GM12878 (cell line): ENCODE measurements around the gene ELAVL2. TPM values are rescaled to one million over a fixed set of nuclear protein-coding genes. Genes with fewer than 3 reads are reported as not detected.

ENCODE experiments used
- ATAC-seq: fragments of 200-7000 bp; cut with Tn5 transposase; 3 replicates; pipeline ENCODE4 v1.9.1; 2020; ENCODE audit warnings: mild to moderate bottlenecking, moderate library complexity
- BruUV-seq: library from RNA; stranded (reverse); fragments of 400-500 nt; replicated peaks from 2 replicates; lab custom pipeline; 2021; lab: Mats Ljungman, UMichigan
- CTCF ChIA-PET: fragments of 300-600 bp; sonication (Branson Sonifier 250); formaldehyde crosslinking; extraction: SDS; loops from one replicate; lab custom pipeline; 2021; ENCODE audit warnings: inconsistent platforms; lab: Yijun Ruan, JAX
- POLR2A ChIA-PET: fragments of 350-600 bp; formaldehyde crosslinking; extraction: SDS; loops from one replicate; lab custom pipeline; 2021; ENCODE audit warnings: inconsistent platforms; lab: Charles Lee
- RAD21 ChIA-PET: fragments of 300-600 bp; sonication (Branson Sonifier 250); formaldehyde crosslinking; loops from one replicate; lab custom pipeline; 2023; ENCODE audit warnings: antibody characterized with exemption; ENCODE audit not compliant: unreplicated experiment; lab: Charles Lee
- SMC1A ChIA-PET: fragments of 300-600 bp; sonication (Branson Sonifier 250); formaldehyde crosslinking; loops from one replicate; lab custom pipeline; 2023; ENCODE audit not compliant: unreplicated experiment, uncharacterized antibody; lab: Charles Lee
- DNase-seq: peaks from one replicate; pipeline ENCODE4 v3.0.0-alpha.2; 2011; ENCODE audit warnings: low read depth, low spot score
- FAIRE-seq: peaks from 3 replicates; lab custom pipeline; 2011; peaks lifted over from hg19 to GRCh38; lab: Jason Lieb, UNC
- H2AFZ ChIP-seq: 2 replicates; pipeline ENCODE4 v1.6.0; 2011; ENCODE audit warnings: low read depth, low read length, control low read depth; ENCODE audit not compliant: control insufficient read depth
- H3K27ac ChIP-seq: 2 replicates; pipeline ENCODE4 v1.5.1; 2011; ENCODE audit warnings: control low read depth; ENCODE audit not compliant: control insufficient read depth, insufficient read depth
- H3K27me3 ChIP-seq, 2 experiments: replicated peaks in 1 of 2; 2 replicates each; pipeline versions ENCODE4 v1.6.0 to v1.6.1; 2011; ENCODE audit warnings: low read length in 1 of 2; ENCODE audit not compliant: control insufficient read depth in 2 of 2, insufficient read depth in 2 of 2
- H3K36me3 ChIP-seq, 2 experiments: 2 replicates each; pipeline ENCODE4 v1.5.1; 2011; ENCODE audit warnings: low read length in 1 of 2; ENCODE audit not compliant: control insufficient read depth in 2 of 2, insufficient read depth in 2 of 2
- H3K4me1 ChIP-seq: 2 replicates; pipeline ENCODE4 v1.6.1; 2011; ENCODE audit warnings: mild to moderate bottlenecking, low read length, moderate library complexity, mixed read lengths; ENCODE audit not compliant: control insufficient read depth, insufficient read depth
- H3K4me2 ChIP-seq: 2 replicates; pipeline ENCODE4 v1.6.0; 2011; ENCODE audit warnings: control low read depth; ENCODE audit not compliant: control insufficient read depth, insufficient read depth
- H3K4me3 ChIP-seq: fragments of 200-600 bp; sonication (generic); 2 replicates; pipeline ENCODE4 v1.5.1; 2016
- H3K79me2 ChIP-seq: 2 replicates; pipeline ENCODE4 v1.6.0; 2011; ENCODE audit warnings: low read length; ENCODE audit not compliant: control insufficient read depth, insufficient read depth
- H3K9ac ChIP-seq: 2 replicates; pipeline ENCODE4 v1.8.0; 2011; ENCODE audit warnings: low read length, control low read depth, mixed read lengths; ENCODE audit not compliant: control insufficient read depth, insufficient read depth
- H3K9me3 ChIP-seq: replicated peaks from 3 replicates; pipeline ENCODE4 v1.5.1; 2011; ENCODE audit warnings: mild to moderate bottlenecking, low read length; ENCODE audit not compliant: control insufficient read depth, insufficient read depth
- H4K20me1 ChIP-seq: 2 replicates; pipeline ENCODE4 v1.6.0; 2011; ENCODE audit not compliant: control insufficient read depth, insufficient read depth
- BACH1 ChIP-seq: fragments of 450-650 bp; IDR thresholded peaks from 2 replicates; pipeline ENCODE4 v1.6.1; 2017; ENCODE audit warnings: mild to moderate bottlenecking, borderline replicate concordance
- CBFB ChIP-seq: IDR thresholded peaks from 2 replicates; pipeline ENCODE4 v1.6.1; 2016; ENCODE audit warnings: antibody characterized with exemption, low read depth
- CEBPB ChIP-seq, 2 experiments: fragments of 150-350 bp in 1 of 2; IDR thresholded peaks; 2 replicates each; pipeline ENCODE4 v1.6.1; 2012 to 2014; ENCODE audit warnings: low read depth in 2 of 2, low read length in 2 of 2, borderline replicate concordance in 1 of 2, inconsistent platforms in 1 of 2
- FOXM1 ChIP-seq: IDR thresholded peaks from 2 replicates; pipeline ENCODE4 v1.6.1; 2012; ENCODE audit warnings: low read depth, mild to moderate bottlenecking, inconsistent platforms, low read length, moderate library complexity
- GABPA ChIP-seq: IDR thresholded peaks from 2 replicates; pipeline ENCODE4 v1.6.1; 2014; ENCODE audit warnings: antibody characterized with exemption, low read depth, mild to moderate bottlenecking, inconsistent platforms
- NFYB ChIP-seq: IDR thresholded peaks from 2 replicates; pipeline ENCODE4 v1.6.1; 2011; ENCODE audit warnings: low read depth, mild to moderate bottlenecking, low read length, improper control_type of control experiment, moderate library complexity; ENCODE audit not compliant: insufficient read depth
- NRF1 ChIP-seq: conservative IDR thresholded peaks from 2 replicates; pipeline ENCODE4 v1.6.1; 2011; ENCODE audit warnings: mild to moderate bottlenecking, low read depth, low read length, improper control_type of control experiment
- PML ChIP-seq: IDR thresholded peaks from 2 replicates; pipeline ENCODE4 v1.6.1; 2012; ENCODE audit warnings: low read length, inconsistent platforms
- SIX5 ChIP-seq: IDR thresholded peaks from 2 replicates; pipeline ENCODE4 v1.6.1; 2011; ENCODE audit warnings: mild to moderate bottlenecking, low read depth, low read length, moderate library complexity; ENCODE audit not compliant: severe bottlenecking
- SMC3 ChIP-seq: IDR thresholded peaks from 2 replicates; pipeline ENCODE4 v1.6.1; 2011; ENCODE audit warnings: low read length, improper control_type of control experiment, borderline replicate concordance
- WGBS: methylation state at CpG from one replicate; pipeline ENCODE4 v1.1.6; 2016; ENCODE audit warnings: low lambda C conversion rate; ENCODE audit not compliant: insufficient replicate concordance, insufficient coverage; ENCODE audit errors: missing lambda C conversion rate; 5-methylcytosine and 5-hydroxymethylcytosine counted together
- in situ Hi-C: fragments of 300-500 bp; cut with MboI; formaldehyde crosslinking; loops from 9 replicates; pipeline ENCODE4 v1.14.3; 2018; ENCODE audit warnings: mixed read lengths
- intact Hi-C: fragments of 100-400 bp; cut with micrococcal nuclease; formaldehyde crosslinking; loops from one replicate; pipeline ENCODE4 v1.14.2; 2022; ENCODE audit not compliant: unreplicated experiment
- polyA plus RNA-seq, 11 experiments: library from polyadenylated mRNA; depleted of rRNA in 4 of 11; unstranded in 6 of 11; stranded (reverse) in 5 of 11; fragments of >200 nt; fragmentation: Nextera tagmentation in 4 of 11; fragmentation: Illumina TruSeq in 1 of 11; extraction: Ambion mirVana in 4 of 11; extraction: Trizol in 1 of 11; gene quantifications; 1 replicate in 1 of 11; 2 replicates in 10 of 11; pipeline versions ENCODE4 v1.2.1 to v1.2.3, GENCODE V29; 2011 to 2016; ENCODE audit warnings: inconsistent platforms in 2 of 11, missing spikeins in 2 of 11, low read depth in 1 of 11
- total RNA-seq, 4 experiments: library from RNA; depleted of rRNA in 3 of 4; stranded (reverse); fragments of >200 nt in 3 of 4; fragmentation: Illumina TruSeq in 1 of 4; extraction: Trizol in 1 of 4; gene quantifications; 2 replicates each; pipeline versions ENCODE4 v1.2.1 to v1.2.3, GENCODE V29; 2013 to 2021
- TF ChIP-seq, protein P1 (sequence below): fragments of 450-650 bp; IDR thresholded peaks from 2 replicates; pipeline ENCODE4 v1.6.1; 2017; ENCODE audit warnings: mild to moderate bottlenecking, moderate library complexity
- TF ChIP-seq, protein P2 (sequence below): fragments of 450-650 bp; IDR thresholded peaks from 2 replicates; pipeline ENCODE4 v1.6.1; 2017; ENCODE audit warnings: low read depth, mild to moderate bottlenecking, moderate library complexity

ELAVL2 gene
- total and polyA plus RNA-seq, 10 of the 15 experiments (the other 5 are each of a cell fraction or from before 2014, with no cell fraction given): 0.24 to 2.6 (median 0.76) TPM

DNA sequence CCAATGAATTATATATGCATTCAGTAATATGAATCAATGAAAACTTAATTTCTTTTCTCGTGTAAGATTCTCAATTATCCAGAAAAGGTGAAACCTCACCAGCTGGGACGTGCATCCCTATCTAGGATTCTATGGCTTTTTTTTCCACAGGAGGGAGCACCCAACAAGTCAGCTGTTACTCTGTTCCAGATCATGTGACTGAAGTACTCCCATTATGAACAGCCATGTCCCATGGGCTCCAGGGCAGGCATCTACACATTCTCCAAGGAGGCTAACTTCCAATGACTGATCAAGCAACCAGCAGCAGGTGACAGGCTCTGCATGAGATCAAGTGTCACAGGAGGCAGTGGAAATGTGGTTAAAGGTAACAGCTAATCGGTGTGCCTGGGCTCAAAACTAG lies 118.8 kb downstream of the ELAVL2 start:
- Histone ChIP-seq H3K27ac (no peak overlapping the region), H3K4me1 (no peaks in the 10 kb centered on the region), H3K79me2 (no peaks in the 10 kb centered on the region), H3K27me3 (no peaks in the 10 kb centered on the region), H2AFZ (no peak overlapping the region), H3K36me3 (no peaks in the 10 kb centered on the region), H3K9me3 (no peaks in the 10 kb centered on the region), H3K4me2 (no peak overlapping the region), H4K20me1 (no peaks in the 10 kb centered on the region), H3K9ac (no peak overlapping the region), H3K4me3 (no peak overlapping the region)
- DNase-seq (no peak), FAIRE-seq (no peak), ATAC-seq (no peak)
- BruUV-seq: no TSS peak
- POLR2A ChIA-PET: no interaction called here
- RAD21 ChIA-PET: no interaction called here
- in situ Hi-C loops: no loop called here
- intact Hi-C loops: no loop called here
- 6% methylated on average over 3 of the region's 3 CpGs for WGBS
- TF ChIP-seq SMC3 (no peak), SIX5 (no peak), NRF1 (no peak), NFYB (no peak), GABPA (no peak), PML (no peak), CEBPB (IDR thresholded peaks at IDR 0.05; ENCODE audit: borderline replicate concordance in 1 of 2, low read depth in 2 of 2, low read length in 2 of 2) (no peak), FOXM1 (no peak), BACH1 (no peak), CBFB (no peak)
- TF ChIP-seq, protein P1, sequence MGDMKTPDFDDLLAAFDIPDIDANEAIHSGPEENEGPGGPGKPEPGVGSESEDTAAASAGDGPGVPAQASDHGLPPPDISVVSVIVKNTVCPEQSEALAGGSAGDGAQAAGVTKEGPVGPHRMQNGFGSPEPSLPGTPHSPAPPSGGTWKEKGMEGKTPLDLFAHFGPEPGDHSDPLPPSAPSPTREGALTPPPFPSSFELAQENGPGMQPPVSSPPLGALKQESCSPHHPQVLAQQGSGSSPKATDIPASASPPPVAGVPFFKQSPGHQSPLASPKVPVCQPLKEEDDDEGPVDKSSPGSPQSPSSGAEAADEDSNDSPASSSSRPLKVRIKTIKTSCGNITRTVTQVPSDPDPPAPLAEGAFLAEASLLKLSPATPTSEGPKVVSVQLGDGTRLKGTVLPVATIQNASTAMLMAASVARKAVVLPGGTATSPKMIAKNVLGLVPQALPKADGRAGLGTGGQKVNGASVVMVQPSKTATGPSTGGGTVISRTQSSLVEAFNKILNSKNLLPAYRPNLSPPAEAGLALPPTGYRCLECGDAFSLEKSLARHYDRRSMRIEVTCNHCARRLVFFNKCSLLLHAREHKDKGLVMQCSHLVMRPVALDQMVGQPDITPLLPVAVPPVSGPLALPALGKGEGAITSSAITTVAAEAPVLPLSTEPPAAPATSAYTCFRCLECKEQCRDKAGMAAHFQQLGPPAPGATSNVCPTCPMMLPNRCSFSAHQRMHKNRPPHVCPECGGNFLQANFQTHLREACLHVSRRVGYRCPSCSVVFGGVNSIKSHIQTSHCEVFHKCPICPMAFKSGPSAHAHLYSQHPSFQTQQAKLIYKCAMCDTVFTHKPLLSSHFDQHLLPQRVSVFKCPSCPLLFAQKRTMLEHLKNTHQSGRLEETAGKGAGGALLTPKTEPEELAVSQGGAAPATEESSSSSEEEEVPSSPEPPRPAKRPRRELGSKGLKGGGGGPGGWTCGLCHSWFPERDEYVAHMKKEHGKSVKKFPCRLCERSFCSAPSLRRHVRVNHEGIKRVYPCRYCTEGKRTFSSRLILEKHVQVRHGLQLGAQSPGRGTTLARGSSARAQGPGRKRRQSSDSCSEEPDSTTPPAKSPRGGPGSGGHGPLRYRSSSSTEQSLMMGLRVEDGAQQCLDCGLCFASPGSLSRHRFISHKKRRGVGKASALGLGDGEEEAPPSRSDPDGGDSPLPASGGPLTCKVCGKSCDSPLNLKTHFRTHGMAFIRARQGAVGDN: no peak
- TF ChIP-seq, protein P2, sequence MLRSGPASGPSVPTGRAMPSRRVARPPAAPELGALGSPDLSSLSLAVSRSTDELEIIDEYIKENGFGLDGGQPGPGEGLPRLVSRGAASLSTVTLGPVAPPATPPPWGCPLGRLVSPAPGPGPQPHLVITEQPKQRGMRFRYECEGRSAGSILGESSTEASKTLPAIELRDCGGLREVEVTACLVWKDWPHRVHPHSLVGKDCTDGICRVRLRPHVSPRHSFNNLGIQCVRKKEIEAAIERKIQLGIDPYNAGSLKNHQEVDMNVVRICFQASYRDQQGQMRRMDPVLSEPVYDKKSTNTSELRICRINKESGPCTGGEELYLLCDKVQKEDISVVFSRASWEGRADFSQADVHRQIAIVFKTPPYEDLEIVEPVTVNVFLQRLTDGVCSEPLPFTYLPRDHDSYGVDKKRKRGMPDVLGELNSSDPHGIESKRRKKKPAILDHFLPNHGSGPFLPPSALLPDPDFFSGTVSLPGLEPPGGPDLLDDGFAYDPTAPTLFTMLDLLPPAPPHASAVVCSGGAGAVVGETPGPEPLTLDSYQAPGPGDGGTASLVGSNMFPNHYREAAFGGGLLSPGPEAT: no peak
- SMC1A ChIA-PET: no interaction called here
- CTCF ChIA-PET: no interaction called here
